Measurements from ENCODE around the gene GAST.

Gene GAST

GRCh38 chr17:41717408-41718286, 5.5 kb downstream of the GAST start:
- peak; percentile 47 to 63 for DNase-seq

- no peak for DNase-seq
Observed at GRCh38 chr17:41718287-41718645, 6.1 kb downstream of the GAST start.

- no peak for DNase-seq
Observed at GRCh38 chr17:41722231-41722630, 10.1 kb downstream of the GAST start.

GRCh38 chr17:41723801-41724475, 11.8 kb downstream of the GAST start:
- DNase-seq: no peak

- DNase-seq: no peak
Observed at GRCh38 chr17:41724476-41725050, 12.4 kb downstream of the GAST start.

- DNase-seq: no peak
Observed at GRCh38 chr17:41725134-41725533, 13.0 kb downstream of the GAST start.

- DNase-seq: no peak
Observed at GRCh38 chr17:41728056-41728455, 15.9 kb downstream of the GAST start.

GRCh38 chr17:41730479-41730878, 18.3 kb downstream of the GAST start:
- DNase-seq: peak in 1 of 2 donors; percentile 9

GRCh38 chr17:41731836-41732235, 19.7 kb downstream of the GAST start:
- no peak for DNase-seq

- DNase-seq: no peak
Observed at GRCh38 chr17:41733348-41734138, 21.4 kb downstream of the GAST start.

- DNase-seq: peak in 1 of 2 donors; percentile 2
Observed at GRCh38 chr17:41734139-41734948, 22.2 kb downstream of the GAST start, which contains the start of gene HAP1. Gene HAP1, minus strand, starts transcription at chr17:41734643. Its CDS starts 9 bp downstream, at chr17:41734634.

GRCh38 chr17:41734949-41735313, 22.8 kb downstream of the GAST start:
- no peak for DNase-seq

- DNase-seq: no peak
Observed at GRCh38 chr17:41735744-41736143, 23.6 kb downstream of the GAST start.

- no peak for DNase-seq
Observed at GRCh38 chr17:41736983-41737679, 25.0 kb downstream of the GAST start.

GRCh38 chr17:41737680-41738023, 25.5 kb downstream of the GAST start:
- no peak for DNase-seq

- peak; percentile 59 to 94 for DNase-seq
Observed at GRCh38 chr17:41738077-41738800, 26.1 kb downstream of the GAST start.

GRCh38 chr17:41738801-41739112, 26.6 kb downstream of the GAST start:
- DNase-seq: no peak

GRCh38 chr17:41739661-41740352, 27.7 kb downstream of the GAST start:
- no peak for DNase-seq

- no peak for DNase-seq
Observed at GRCh38 chr17:41740506-41740905, 28.4 kb downstream of the GAST start.

GRCh38 chr17:41741709-41742108, 29.6 kb downstream of the GAST start:
- DNase-seq: no peak

All from inflammatory macrophage treated with lipopolysaccharide for 1 hour (primary cell).